Measurements from ENCODE around the gene RAP1GAP. TPM values are rescaled to one million over a fixed set of nuclear protein-coding genes. Genes with fewer than 3 reads are reported as not detected.

The RAP1GAP gene
- total and polyA plus RNA-seq, 8 donors = 21.1 to 117 (median 59.2) TPM

DNA sequence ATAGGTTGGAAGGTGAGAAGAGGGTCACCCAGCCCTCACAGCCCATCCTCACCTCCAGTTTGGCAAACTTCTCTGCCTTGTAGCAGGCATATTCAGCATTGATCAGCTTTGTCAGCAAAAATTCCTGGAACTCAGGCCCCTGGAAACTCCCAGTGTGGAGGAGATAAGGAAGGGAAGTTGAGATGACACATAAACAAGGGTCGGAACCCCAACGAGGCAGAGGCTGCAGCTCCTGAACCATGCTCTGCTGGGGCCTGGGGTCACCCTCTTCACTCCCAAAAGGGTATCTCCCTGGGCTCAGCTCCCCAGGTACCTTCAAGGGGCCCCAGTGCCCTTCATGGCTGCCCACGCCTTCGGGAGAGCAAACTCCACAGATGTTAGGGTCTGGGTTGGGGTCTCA lies 60.4 kb downstream of the RAP1GAP start:
- intact Hi-C loops (cut with DNase I; ENCODE audit: low total_unique reads) = no loop called here
- no peak overlapping the region for H3K27ac ChIP-seq
- H3K27me3 ChIP-seq = peaks cover 0 to 7% (median 0%) of the 10 kb centered on the region in 3 donors
- H3K4me3 ChIP-seq = no peak overlapping the region
- WGBS, 5 donors = 41 to 75% (median 67%) methylated on average over 2 to 4 of the region's 4 CpGs
- peaks cover 0 to 12% (median 10%) of the 10 kb centered on the region in 4 donors for H3K4me1 ChIP-seq
- TF ChIP-seq POLR2A (IDR thresholded peaks at IDR 0.05) (no peak), EP300 (IDR thresholded peaks at IDR 0.05) (no peak), POLR2AphosphoS5 (IDR thresholded peaks at IDR 0.05) (no peak)
- TF ChIP-seq, protein P1, sequence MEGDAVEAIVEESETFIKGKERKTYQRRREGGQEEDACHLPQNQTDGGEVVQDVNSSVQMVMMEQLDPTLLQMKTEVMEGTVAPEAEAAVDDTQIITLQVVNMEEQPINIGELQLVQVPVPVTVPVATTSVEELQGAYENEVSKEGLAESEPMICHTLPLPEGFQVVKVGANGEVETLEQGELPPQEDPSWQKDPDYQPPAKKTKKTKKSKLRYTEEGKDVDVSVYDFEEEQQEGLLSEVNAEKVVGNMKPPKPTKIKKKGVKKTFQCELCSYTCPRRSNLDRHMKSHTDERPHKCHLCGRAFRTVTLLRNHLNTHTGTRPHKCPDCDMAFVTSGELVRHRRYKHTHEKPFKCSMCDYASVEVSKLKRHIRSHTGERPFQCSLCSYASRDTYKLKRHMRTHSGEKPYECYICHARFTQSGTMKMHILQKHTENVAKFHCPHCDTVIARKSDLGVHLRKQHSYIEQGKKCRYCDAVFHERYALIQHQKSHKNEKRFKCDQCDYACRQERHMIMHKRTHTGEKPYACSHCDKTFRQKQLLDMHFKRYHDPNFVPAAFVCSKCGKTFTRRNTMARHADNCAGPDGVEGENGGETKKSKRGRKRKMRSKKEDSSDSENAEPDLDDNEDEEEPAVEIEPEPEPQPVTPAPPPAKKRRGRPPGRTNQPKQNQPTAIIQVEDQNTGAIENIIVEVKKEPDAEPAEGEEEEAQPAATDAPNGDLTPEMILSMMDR (IDR thresholded peaks at IDR 0.05) = no peak
- DNase-seq = no peak
- H3K36me3 ChIP-seq = peaks cover 3 to 55% (median 36%) of the 10 kb centered on the region in 4 donors
- no peaks in the 10 kb centered on the region for H3K9me3 ChIP-seq

DNA sequence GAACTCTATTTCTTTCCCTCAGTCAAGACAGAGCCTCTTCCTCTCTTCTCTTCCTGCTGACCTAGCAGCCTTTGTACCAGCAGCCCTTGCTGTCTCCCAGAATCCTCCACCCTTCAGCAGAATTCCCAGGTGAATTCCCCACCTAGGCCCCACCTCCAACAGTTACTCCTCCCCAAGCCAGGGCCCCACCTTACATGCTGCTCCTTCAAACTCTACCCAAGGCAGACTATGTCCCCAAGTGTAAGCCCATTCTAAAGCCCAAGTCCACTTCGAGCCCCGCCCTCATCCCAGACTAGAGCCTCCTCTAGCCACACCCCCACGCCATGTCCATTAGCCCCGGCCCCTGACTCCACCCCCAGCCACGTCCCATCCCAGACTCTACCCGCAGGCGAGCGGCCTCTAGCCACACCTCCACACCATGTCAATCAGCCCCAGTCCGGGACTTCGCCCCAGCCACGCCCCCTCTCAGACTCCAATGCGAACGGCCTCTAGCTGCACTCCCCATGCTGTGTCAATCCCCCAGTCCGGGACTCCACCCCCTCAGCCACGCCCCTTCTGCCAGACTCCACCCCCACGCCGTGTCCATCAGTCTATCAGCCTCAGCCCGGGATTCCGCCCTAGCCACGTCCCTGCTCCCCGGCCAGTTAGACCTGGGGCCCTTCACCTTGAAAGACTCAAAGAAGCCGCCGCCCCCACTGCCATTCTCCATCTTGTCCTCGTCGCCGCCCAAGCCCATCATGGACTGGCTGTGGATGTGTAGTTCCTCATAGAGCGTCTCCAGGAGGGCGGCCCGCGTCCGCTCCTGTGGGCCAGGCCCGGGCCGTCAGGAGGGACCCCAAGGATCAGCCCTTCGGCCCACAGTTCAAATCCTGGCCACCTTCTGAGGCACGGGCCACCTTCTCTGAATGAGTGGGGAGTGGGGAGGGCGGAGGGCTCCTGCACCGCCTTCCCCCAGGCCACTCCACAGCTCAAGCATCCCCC lies 61.3 kb downstream of the RAP1GAP start:
- Histone ChIP-seq H3K4me3 (no peak overlapping the region), H3K27me3 (peaks cover 0 to 7% (median 0%) of the 10 kb centered on the region in 3 donors), H3K9me3 (no peaks in the 10 kb centered on the region), H3K36me3 (peaks cover 3 to 54% (median 35%) of the 10 kb centered on the region in 4 donors), H3K4me1 (peaks cover 0 to 12% (median 10%) of the 10 kb centered on the region in 4 donors), H3K27ac (no peak overlapping the region)
- peak; percentile 95 to 97 for DNase-seq
- intact Hi-C loops (cut with DNase I; ENCODE audit: low total_unique reads) = no loop called here
- WGBS, 5 donors = 24 to 40% (median 37%) methylated on average over 27 to 37 of the region's 37 CpGs
- TF ChIP-seq, protein P1 (IDR thresholded peaks at IDR 0.05) = no peak
- peak in 1 of 3 donors; percentile 26 for TF ChIP-seq POLR2AphosphoS5 (IDR thresholded peaks at IDR 0.05)

DNA sequence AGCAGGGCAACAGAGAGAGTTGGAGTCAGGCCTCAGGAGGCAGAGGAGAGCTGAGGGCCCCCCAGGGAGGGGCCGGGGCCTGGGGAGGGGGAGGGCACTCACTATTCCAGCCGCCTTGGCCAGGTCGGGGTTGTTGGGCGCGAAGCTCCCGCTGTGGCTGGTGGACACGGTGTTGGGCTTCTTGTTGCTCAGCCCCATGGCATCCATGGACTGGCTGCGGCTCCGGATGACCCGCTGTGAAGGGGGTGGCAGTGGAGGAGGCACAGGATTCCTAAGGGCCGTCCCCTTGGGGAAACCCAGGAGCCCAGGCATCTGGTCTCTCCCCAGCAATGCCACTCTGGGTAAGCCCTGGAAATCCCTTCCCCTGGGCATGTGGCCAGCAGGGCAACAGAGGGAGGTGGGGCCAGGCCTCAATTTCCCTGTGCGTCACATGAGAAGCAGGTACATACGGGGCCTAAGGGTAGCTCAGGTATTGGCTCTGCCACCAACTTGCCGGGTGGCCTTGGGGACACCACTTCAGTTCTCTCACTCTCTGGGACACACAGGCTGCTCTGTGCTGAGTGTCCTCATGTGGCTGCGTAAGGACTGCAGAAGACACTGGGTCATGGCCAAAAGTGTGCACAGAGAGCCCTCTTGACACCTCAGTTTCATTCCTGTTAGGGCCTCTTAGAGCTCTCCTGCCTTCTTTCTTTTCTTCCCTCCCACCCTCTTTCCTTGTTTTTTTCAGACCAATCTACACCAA lies 63.0 kb downstream of the RAP1GAP start:
- intact Hi-C loops (cut with DNase I; ENCODE audit: low total_unique reads) = no loop called here
- DNase-seq = no peak
- TF ChIP-seq POLR2A (IDR thresholded peaks at IDR 0.05) (no peak), POLR2AphosphoS5 (IDR thresholded peaks at IDR 0.05) (no peak), EP300 (IDR thresholded peaks at IDR 0.05) (no peak)
- TF ChIP-seq, protein P1 (IDR thresholded peaks at IDR 0.05) = no peak
- Histone ChIP-seq H3K27me3 (peaks cover 0 to 7% (median 0%) of the 10 kb centered on the region in 3 donors), H3K4me1 (peaks cover 0 to 12% (median 10%) of the 10 kb centered on the region in 4 donors), H3K36me3 (peaks cover 0 to 47% (median 25%) of the 10 kb centered on the region in 4 donors), H3K27ac (no peak overlapping the region), H3K9me3 (no peaks in the 10 kb centered on the region), H3K4me3 (no peak overlapping the region)
- WGBS, 5 donors = 81 to 100% (median 85%) methylated on average over 2 to 15 of the region's 15 CpGs

DNA sequence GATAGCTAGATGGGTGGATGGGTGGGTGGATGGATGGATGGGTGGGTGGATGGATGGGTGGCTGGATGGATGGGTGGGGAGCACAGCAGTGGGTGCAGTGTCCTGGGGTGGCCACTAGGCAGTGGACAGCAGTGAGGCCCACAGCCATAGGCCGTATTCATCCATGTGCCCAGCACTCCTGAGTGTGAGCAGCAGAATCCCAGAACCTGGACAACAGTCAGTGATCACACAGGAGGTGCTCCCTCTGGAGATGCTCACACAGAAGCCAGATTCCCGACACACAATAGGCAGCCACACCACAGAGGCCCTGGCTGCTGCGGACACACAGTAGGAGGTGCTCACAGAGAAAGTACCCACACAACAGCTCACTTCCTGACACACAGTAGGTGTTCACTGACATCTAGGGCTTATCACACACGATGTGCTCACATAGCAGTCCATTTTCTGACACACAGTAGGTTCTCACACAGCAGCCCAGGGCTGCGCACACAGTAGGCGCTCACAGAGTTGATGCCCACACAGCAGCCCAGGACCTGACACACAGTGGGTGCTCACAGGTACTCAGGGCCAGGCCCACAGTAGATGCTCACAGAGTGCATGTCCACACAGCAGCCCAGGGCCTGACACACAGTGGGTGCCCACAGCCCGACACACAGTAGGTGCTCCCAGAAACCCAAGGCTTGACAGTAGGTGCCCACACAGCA lies 64.0 kb downstream of the RAP1GAP start:
- WGBS, 5 donors = 85 to 93% (median 89%) methylated on average over 6 to 7 of the region's 7 CpGs
- TF ChIP-seq POLR2A (IDR thresholded peaks at IDR 0.05) = no peak
- TF ChIP-seq POLR2AphosphoS5 (IDR thresholded peaks at IDR 0.05) = no peak
- TF ChIP-seq EP300 (IDR thresholded peaks at IDR 0.05) = no peak
- TF ChIP-seq, protein P1 (IDR thresholded peaks at IDR 0.05) = no peak
- intact Hi-C loops (cut with DNase I; ENCODE audit: low total_unique reads) = no loop called here
- H3K4me3 ChIP-seq = no peak overlapping the region
- H3K9me3 ChIP-seq = no peaks in the 10 kb centered on the region
- no peak for DNase-seq
- peaks cover 0 to 7% (median 0%) of the 10 kb centered on the region in 3 donors for H3K27me3 ChIP-seq
- peaks cover 0 to 38% (median 22%) of the 10 kb centered on the region in 4 donors for H3K36me3 ChIP-seq
- H3K27ac ChIP-seq = no peak overlapping the region
- H3K4me1 ChIP-seq = peaks cover 0 to 12% (median 10%) of the 10 kb centered on the region in 4 donors

Measured in stomach (tissue), 9 donors.